ENCODE measurements around the gene CPED1. TPM values are rescaled to one million over a fixed set of nuclear protein-coding genes. Genes with fewer than 3 reads are reported as not detected.

The CPED1 gene
- total and polyA plus RNA-seq, 3 donors from 2014 or later: 7.4 to 13.1 (median 11.8) TPM

DNA sequence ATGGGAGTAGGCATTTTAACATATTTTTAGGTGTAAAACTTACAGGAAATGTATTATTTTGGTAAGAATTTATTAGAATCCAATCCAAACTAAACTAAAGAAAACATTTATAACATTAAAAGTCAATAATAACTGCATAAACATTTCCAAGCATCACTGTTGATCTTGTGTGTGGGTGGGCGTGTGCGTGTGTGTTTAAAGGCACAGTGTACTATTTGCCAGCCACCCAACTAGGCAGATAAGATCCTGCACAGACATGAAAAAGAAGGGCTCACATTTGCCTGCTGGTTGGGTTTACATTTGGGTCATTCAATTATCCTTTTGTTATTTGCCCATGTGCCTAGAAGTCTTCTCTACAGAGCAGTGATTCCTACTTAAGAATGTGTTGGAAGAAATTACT is 309.3 kb downstream of the CPED1 start:
- no peak for TF ChIP-seq POLR2A (IDR thresholded peaks at IDR 0.05)
- H3K27me3 ChIP-seq: no peaks in the 10 kb centered on the region
- WGBS, 2 donors: 78 to 84% methylated on average over 2 of the region's 2 CpGs
- no peak for DNase-seq
- no peak overlapping the region for H3K27ac ChIP-seq
- no peaks in the 10 kb centered on the region for H3K4me1 ChIP-seq
- intact Hi-C loops (cut with DNase I; ENCODE audit: low total_unique reads): no loop called here
- H3K9me3 ChIP-seq: no peaks in the 10 kb centered on the region
- H3K36me3 ChIP-seq (ENCODE audit: low read depth, missing control alignments): no peaks in the 10 kb centered on the region
- H3K4me3 ChIP-seq: no peak overlapping the region

DNA sequence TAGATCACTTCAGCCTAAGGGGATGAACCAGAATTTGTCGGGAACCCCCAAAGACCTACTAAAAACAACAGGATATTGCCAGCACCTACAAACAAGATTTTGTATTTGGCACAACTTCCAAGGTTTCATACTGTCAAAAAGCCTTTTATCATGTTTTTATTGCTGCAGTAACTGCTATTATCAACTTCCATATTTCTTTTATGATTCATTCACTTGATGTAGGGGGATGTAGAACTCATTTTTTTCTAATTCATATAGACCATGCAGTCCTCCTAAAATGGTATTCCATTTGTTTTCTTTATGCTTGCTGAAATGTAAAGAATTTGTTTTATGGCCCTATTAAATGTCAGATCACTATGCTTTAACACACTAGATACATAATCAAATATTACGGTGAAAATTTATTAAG is 310.3 kb downstream of the CPED1 start:
- Histone ChIP-seq H3K36me3 (ENCODE audit: low read depth, missing control alignments) (no peaks in the 10 kb centered on the region), H3K9me3 (no peaks in the 10 kb centered on the region), H3K4me3 (no peak overlapping the region), H3K4me1 (no peaks in the 10 kb centered on the region), H3K27ac (no peak overlapping the region), H3K27me3 (no peaks in the 10 kb centered on the region)
- TF ChIP-seq, protein P1, sequence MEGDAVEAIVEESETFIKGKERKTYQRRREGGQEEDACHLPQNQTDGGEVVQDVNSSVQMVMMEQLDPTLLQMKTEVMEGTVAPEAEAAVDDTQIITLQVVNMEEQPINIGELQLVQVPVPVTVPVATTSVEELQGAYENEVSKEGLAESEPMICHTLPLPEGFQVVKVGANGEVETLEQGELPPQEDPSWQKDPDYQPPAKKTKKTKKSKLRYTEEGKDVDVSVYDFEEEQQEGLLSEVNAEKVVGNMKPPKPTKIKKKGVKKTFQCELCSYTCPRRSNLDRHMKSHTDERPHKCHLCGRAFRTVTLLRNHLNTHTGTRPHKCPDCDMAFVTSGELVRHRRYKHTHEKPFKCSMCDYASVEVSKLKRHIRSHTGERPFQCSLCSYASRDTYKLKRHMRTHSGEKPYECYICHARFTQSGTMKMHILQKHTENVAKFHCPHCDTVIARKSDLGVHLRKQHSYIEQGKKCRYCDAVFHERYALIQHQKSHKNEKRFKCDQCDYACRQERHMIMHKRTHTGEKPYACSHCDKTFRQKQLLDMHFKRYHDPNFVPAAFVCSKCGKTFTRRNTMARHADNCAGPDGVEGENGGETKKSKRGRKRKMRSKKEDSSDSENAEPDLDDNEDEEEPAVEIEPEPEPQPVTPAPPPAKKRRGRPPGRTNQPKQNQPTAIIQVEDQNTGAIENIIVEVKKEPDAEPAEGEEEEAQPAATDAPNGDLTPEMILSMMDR (IDR thresholded peaks at IDR 0.05): no peak
- TF ChIP-seq POLR2A (IDR thresholded peaks at IDR 0.05): no peak
- 64 to 68% methylated on average over 2 of the region's 2 CpGs for WGBS, 2 donors
- DNase-seq: no peak
- intact Hi-C loops (cut with DNase I; ENCODE audit: low total_unique reads): no loop called here

DNA sequence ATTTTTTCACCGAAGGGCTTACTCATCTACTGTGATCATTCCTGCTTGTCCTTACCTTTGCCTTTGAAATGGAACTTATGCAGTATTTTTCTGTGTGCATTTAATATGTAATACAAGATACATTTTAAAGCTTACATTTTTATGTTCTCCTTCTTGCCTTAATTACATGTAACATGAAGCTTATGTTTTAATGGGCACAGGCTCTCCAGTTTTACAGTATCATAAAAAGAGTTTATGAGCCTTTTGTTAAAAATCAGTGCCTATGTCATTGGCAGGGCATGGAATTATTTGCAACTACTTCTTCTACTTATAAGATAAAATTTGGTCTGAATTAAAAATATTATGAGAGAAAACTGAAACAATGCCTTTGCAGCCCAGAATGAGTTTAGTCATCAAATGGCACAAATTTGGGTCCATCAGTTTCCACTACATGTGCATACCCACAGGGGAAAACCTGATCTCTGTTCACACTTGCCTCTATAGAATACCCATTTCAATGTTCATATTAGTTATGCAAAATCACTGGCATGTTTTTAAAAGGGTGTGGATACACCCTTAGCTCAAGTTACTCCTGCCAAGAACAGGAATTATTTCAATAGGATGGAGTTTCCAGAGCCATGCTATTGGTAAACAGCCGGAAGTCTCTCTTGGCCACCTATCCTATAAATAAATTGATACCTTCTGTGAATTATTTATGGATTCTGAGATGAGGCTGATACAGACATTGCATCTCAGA is 312.3 kb downstream of the CPED1 start:
- Histone ChIP-seq H3K9me3 (no peaks in the 10 kb centered on the region), H3K36me3 (ENCODE audit: low read depth, missing control alignments) (no peaks in the 10 kb centered on the region), H3K27me3 (no peaks in the 10 kb centered on the region), H3K27ac (no peak overlapping the region), H3K4me3 (no peak overlapping the region), H3K4me1 (no peaks in the 10 kb centered on the region)
- 93 to 96% methylated on average over 2 of the region's 2 CpGs for WGBS, 2 donors
- DNase-seq: no peak
- TF ChIP-seq, protein P1 (IDR thresholded peaks at IDR 0.05): no peak
- TF ChIP-seq POLR2A (IDR thresholded peaks at IDR 0.05): no peak
- intact Hi-C loops (cut with DNase I; ENCODE audit: low total_unique reads): no loop called here

DNA sequence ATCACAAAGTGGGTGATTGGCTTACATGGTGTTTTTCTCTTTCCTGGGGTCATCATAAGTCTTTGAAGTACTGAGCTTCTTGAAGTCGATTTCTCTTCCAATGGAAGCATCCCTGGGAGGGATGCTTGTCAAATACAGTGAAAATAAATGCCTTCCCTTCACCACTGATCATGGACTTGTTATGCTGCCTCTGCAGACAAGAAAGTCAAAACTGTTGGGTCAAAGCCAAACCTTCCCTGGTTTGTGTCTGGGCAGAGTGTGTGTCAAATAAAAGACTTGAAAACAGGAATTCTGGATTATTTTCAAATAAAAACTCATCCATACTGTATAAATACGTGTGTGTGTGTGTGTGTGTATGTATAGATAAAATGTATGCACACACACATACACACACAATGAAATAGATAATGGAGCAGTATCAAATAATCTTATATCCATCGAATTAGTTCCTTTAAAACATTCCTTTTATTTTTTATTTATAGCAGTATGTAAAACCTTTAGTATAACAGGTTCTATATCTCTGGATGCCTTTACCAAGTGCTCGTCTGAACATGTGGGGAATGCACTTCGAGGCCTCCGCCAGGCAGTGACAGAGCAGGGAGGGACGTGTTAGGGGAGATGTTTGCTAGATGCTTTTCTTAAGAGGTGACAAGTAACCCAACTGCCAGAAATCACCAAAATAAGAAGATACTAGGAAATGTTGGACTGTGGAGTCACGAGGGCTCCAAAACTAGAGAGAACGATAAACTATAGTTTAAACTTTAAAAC is 313.1 kb downstream of the CPED1 start:
- H3K9me3 ChIP-seq: no peaks in the 10 kb centered on the region
- 78 to 89% methylated on average over 9 of the region's 9 CpGs for WGBS, 2 donors
- no peak overlapping the region for H3K27ac ChIP-seq
- H3K4me3 ChIP-seq: no peak overlapping the region
- DNase-seq: no peak
- no peaks in the 10 kb centered on the region for H3K36me3 ChIP-seq (ENCODE audit: low read depth, missing control alignments)
- TF ChIP-seq, protein P1 (IDR thresholded peaks at IDR 0.05): no peak
- no peak for TF ChIP-seq POLR2A (IDR thresholded peaks at IDR 0.05)
- intact Hi-C loops (cut with DNase I; ENCODE audit: low total_unique reads): no loop called here
- H3K27me3 ChIP-seq: no peaks in the 10 kb centered on the region
- no peaks in the 10 kb centered on the region for H3K4me1 ChIP-seq

DNA sequence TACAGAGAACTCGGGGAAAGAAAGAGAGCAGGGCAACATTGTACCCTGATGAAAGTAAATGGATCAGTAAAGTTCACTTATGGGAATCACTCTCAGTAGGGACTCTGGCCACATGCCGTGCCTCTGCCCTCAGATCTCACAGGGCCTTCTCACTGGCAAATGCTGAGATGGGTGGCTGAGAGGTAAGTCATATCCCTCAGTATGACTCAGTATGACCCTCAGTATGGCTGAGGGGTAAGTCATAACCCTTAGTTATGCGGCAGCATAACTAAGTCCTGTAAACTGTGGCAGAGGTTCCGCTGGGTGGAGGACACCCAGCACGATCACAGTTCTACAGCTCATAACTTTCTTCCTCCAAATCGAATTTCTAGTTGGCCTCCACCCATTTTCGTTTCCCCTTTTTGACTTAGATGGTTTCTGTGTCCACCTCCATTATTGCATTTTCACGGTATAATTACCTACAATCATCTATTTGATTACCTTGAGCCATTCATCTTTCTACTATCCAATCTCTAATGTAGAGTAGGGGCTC is 313.8 kb downstream of the CPED1 start:
- Histone ChIP-seq H3K27me3 (no peaks in the 10 kb centered on the region), H3K9me3 (no peaks in the 10 kb centered on the region), H3K4me1 (no peaks in the 10 kb centered on the region), H3K27ac (no peak overlapping the region), H3K36me3 (ENCODE audit: low read depth, missing control alignments) (no peaks in the 10 kb centered on the region), H3K4me3 (no peak overlapping the region)
- intact Hi-C loops (cut with DNase I; ENCODE audit: low total_unique reads): no loop called here
- TF ChIP-seq, protein P1 (IDR thresholded peaks at IDR 0.05): no peak
- WGBS, 2 donors: 83 to 90% methylated on average over 8 of the region's 8 CpGs
- DNase-seq: no peak

Data from testis (tissue), 3 donors.